HepG2 (cell line): Measurements from ENCODE around the gene DOK4. TPM values are rescaled to one million over a fixed set of nuclear protein-coding genes. Genes with fewer than 3 reads are reported as not detected.

Source experiments
- ATF4 ChIP-seq, 2 experiments: fragments of 450-650 bp in 1 of 2; sonication (generic) in 1 of 2; formaldehyde crosslinking; IDR thresholded peaks; 2 replicates each; pipeline versions ENCODE4 v1.5.0 to v1.8.0; 2020 to 2022; ENCODE audit warnings: mild to moderate bottlenecking in 1 of 2, missing genetic modification reagents in 1 of 2
- CBX5 ChIP-seq: sonication (generic); formaldehyde crosslinking; IDR thresholded peaks from 2 replicates; pipeline ENCODE4 v1.4.0; 2020; ENCODE audit warnings: missing genetic modification reagents, borderline replicate concordance
- CEBPB ChIP-seq: IDR thresholded peaks from 2 replicates; pipeline ENCODE4 v1.6.1; 2011; ENCODE audit warnings: low read depth, low read length, improper control_type of control experiment, borderline replicate concordance
- CREB1 ChIP-seq, 2 experiments: fragments of 450-650 bp in 1 of 2; IDR thresholded peaks; 2 replicates each; pipeline ENCODE4 v1.6.1; 2016 to 2017; ENCODE audit warnings: control low read depth in 1 of 2, mild to moderate bottlenecking in 1 of 2, missing compliant biosample characterization in 1 of 2, missing genetic modification characterization in 1 of 2
- DDIT3 ChIP-seq: sonication (generic); formaldehyde crosslinking; IDR thresholded peaks from 2 replicates; pipeline ENCODE4 v1.4.0; 2020; ENCODE audit warnings: mild to moderate bottlenecking, missing genetic modification reagents
- DR1 ChIP-seq: sonication (generic); formaldehyde crosslinking; IDR thresholded peaks from 2 replicates; pipeline ENCODE4 v1.8.0; 2021; ENCODE audit warnings: mild to moderate bottlenecking, missing genetic modification reagents, inconsistent platforms
- MAFG ChIP-seq: sonication (generic); formaldehyde crosslinking; IDR thresholded peaks from 2 replicates; pipeline ENCODE4 v1.5.1; 2020; ENCODE audit warnings: mild to moderate bottlenecking, missing genetic modification reagents
- NR1H2 ChIP-seq: sonication (generic); formaldehyde crosslinking; IDR thresholded peaks from 2 replicates; pipeline ENCODE4 v1.8.1; 2022; ENCODE audit warnings: low read depth, missing genetic modification reagents, borderline replicate concordance
- PHF21A ChIP-seq: sonication (generic); formaldehyde crosslinking; IDR thresholded peaks from 2 replicates; pipeline ENCODE4 v1.5.0; 2020; ENCODE audit warnings: mild to moderate bottlenecking, missing genetic modification reagents
- REL ChIP-seq: sonication (generic); formaldehyde crosslinking; conservative IDR thresholded peaks from 2 replicates; pipeline ENCODE4 v1.8.0; 2022; ENCODE audit warnings: mild to moderate bottlenecking, missing genetic modification reagents, moderate library complexity
- SALL1 ChIP-seq: sonication (generic); formaldehyde crosslinking; IDR thresholded peaks from 2 replicates; pipeline ENCODE4 v1.8.0; 2022; ENCODE audit warnings: mild to moderate bottlenecking, missing genetic modification reagents
- SNAPC2 ChIP-seq: sonication (generic); formaldehyde crosslinking; IDR thresholded peaks from 2 replicates; pipeline ENCODE4 v1.8.1; 2022; ENCODE audit warnings: mild to moderate bottlenecking, missing genetic modification reagents
- SOX5 ChIP-seq: IDR thresholded peaks from 2 replicates; pipeline ENCODE4 v1.6.1; 2016; ENCODE audit warnings: borderline replicate concordance
- TAF1 ChIP-seq: sonication (generic); formaldehyde crosslinking; IDR thresholded peaks from 2 replicates; pipeline ENCODE4 v1.4.0; 2020; ENCODE audit warnings: missing genetic modification reagents
- TAF15 ChIP-seq: fragments of 200-400 bp; formaldehyde crosslinking; IDR thresholded peaks from one replicate; pipeline ENCODE4 v1.6.1; 2018; ENCODE audit warnings: mild to moderate bottlenecking, low read depth, low read length; ENCODE audit not compliant: poor library complexity, severe bottlenecking
- ZFP82 ChIP-seq: sonication (generic); formaldehyde crosslinking; IDR thresholded peaks from 2 replicates; pipeline ENCODE4 v1.5.1; 2020; ENCODE audit warnings: mild to moderate bottlenecking, missing genetic modification reagents, borderline replicate concordance
- ZNF354B ChIP-seq: sonication (generic); formaldehyde crosslinking; IDR thresholded peaks from 2 replicates; pipeline ENCODE4 v1.8.0; 2022; ENCODE audit warnings: mild to moderate bottlenecking, missing genetic modification reagents
- ZNF432 ChIP-seq: sonication (generic); formaldehyde crosslinking; IDR thresholded peaks from 2 replicates; pipeline ENCODE4 v1.5.0; 2020; ENCODE audit warnings: missing genetic modification reagents, mild to moderate bottlenecking, borderline replicate concordance
- ZNF782 ChIP-seq: sonication (generic); formaldehyde crosslinking; IDR thresholded peaks from 2 replicates; pipeline ENCODE4 v1.4.0; 2020; ENCODE audit warnings: missing genetic modification reagents, mild to moderate bottlenecking, borderline replicate concordance
- ZSCAN22 ChIP-seq: sonication (generic); formaldehyde crosslinking; IDR thresholded peaks from 2 replicates; pipeline ENCODE4 v1.4.0; 2020; ENCODE audit warnings: mild to moderate bottlenecking, missing genetic modification reagents
- polyA plus RNA-seq, 8 experiments: library from polyadenylated mRNA; depleted of rRNA in 3 of 8; stranded (reverse) in 7 of 8; unstranded in 1 of 8; fragments of >200 nt; fragmentation: Illumina TruSeq in 4 of 8; extraction: Trizol in 4 of 8; gene quantifications; 2 replicates each; pipeline versions ENCODE4 v1.2.1 to v1.2.3, GENCODE V29; 2011 to 2016; ENCODE audit warnings: low read depth in 4 of 8, missing spikeins in 1 of 8, mixed read lengths in 1 of 8; ENCODE audit not compliant: insufficient read depth in 1 of 8
- total RNA-seq, 5 experiments: library from RNA; depleted of rRNA; stranded (reverse); fragments of >200 nt; fragmentation: Illumina TruSeq; extraction: Trizol; gene quantifications; 2 replicates each; pipeline ENCODE4 v1.2.3, GENCODE V29; 2016; ENCODE audit warnings: low read depth in 1 of 5
- TF ChIP-seq, protein P1 (sequence below): sonication (generic); formaldehyde crosslinking; IDR thresholded peaks from 2 replicates; pipeline ENCODE4 v1.5.0; 2020; ENCODE audit warnings: mild to moderate bottlenecking, missing genetic modification reagents
- TF ChIP-seq, protein P2 (sequence below): sonication (generic); formaldehyde crosslinking; IDR thresholded peaks from 2 replicates; pipeline ENCODE4 v1.4.0; 2020; ENCODE audit warnings: missing genetic modification reagents

The DOK4 gene
- total and polyA plus RNA-seq, 2 of the 13 experiments (the other 11 are each of a cell fraction or from before 2014, with no cell fraction given) = 52.7 to 70.0 TPM

- TF ChIP-seq NR1H2 (CRISPR knock-in tag) (no peak), ZNF354B (CRISPR knock-in tag) (no peak), MAFG (CRISPR knock-in tag) (no peak), SOX5 (CRISPR knock-in tag) (peak; percentile 11; the same call in 1 of the 2 replicates), PHF21A (CRISPR knock-in tag) (peak; percentile 97), SALL1 (CRISPR knock-in tag) (peak; percentile 94), TAF15 (no peak), ATF4 (CRISPR knock-in tag; IDR thresholded peaks at IDR 0.05) (0 out of 4 replicates have a peak, but pooled peaks of 1 of the 2 experiments have one; percentile 46), DR1 (no peak), ZNF782 (CRISPR knock-in tag) (peak; percentile 72; the same call in 1 of the 2 replicates), REL (CRISPR knock-in tag) (no peak; the same call in 1 of the 2 replicates), CBX5 (CRISPR knock-in tag) (peak; percentile 35), ZSCAN22 (no peak), TAF1 (CRISPR knock-in tag) (no peak; the same call in 1 of the 2 replicates), CREB1 (IDR thresholded peaks at IDR 0.05) (no peak), CREB1 (CRISPR knock-in tag; IDR thresholded peaks at IDR 0.05) (no peak; the same call in 1 of the 2 replicates), DDIT3 (no peak), ZNF432 (CRISPR knock-in tag) (no peak), SNAPC2 (CRISPR knock-in tag) (0 out of 2 replicates have a peak, but pooled peaks have one; percentile 55), ZFP82 (CRISPR knock-in tag) (no peak), CEBPB (peak; percentile 49; the same call in 1 of the 2 replicates)
- TF ChIP-seq, protein P1, sequence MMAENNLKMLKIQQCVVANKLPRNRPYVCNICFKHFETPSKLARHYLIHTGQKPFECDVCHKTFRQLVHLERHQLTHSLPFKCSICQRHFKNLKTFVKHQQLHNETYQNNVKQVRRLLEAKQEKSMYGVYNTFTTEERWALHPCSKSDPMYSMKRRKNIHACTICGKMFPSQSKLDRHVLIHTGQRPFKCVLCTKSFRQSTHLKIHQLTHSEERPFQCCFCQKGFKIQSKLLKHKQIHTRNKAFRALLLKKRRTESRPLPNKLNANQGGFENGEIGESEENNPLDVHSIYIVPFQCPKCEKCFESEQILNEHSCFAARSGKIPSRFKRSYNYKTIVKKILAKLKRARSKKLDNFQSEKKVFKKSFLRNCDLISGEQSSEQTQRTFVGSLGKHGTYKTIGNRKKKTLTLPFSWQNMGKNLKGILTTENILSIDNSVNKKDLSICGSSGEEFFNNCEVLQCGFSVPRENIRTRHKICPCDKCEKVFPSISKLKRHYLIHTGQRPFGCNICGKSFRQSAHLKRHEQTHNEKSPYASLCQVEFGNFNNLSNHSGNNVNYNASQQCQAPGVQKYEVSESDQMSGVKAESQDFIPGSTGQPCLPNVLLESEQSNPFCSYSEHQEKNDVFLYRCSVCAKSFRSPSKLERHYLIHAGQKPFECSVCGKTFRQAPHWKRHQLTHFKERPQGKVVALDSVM (CRISPR knock-in tag) = peak; percentile 97
- TF ChIP-seq, protein P2, sequence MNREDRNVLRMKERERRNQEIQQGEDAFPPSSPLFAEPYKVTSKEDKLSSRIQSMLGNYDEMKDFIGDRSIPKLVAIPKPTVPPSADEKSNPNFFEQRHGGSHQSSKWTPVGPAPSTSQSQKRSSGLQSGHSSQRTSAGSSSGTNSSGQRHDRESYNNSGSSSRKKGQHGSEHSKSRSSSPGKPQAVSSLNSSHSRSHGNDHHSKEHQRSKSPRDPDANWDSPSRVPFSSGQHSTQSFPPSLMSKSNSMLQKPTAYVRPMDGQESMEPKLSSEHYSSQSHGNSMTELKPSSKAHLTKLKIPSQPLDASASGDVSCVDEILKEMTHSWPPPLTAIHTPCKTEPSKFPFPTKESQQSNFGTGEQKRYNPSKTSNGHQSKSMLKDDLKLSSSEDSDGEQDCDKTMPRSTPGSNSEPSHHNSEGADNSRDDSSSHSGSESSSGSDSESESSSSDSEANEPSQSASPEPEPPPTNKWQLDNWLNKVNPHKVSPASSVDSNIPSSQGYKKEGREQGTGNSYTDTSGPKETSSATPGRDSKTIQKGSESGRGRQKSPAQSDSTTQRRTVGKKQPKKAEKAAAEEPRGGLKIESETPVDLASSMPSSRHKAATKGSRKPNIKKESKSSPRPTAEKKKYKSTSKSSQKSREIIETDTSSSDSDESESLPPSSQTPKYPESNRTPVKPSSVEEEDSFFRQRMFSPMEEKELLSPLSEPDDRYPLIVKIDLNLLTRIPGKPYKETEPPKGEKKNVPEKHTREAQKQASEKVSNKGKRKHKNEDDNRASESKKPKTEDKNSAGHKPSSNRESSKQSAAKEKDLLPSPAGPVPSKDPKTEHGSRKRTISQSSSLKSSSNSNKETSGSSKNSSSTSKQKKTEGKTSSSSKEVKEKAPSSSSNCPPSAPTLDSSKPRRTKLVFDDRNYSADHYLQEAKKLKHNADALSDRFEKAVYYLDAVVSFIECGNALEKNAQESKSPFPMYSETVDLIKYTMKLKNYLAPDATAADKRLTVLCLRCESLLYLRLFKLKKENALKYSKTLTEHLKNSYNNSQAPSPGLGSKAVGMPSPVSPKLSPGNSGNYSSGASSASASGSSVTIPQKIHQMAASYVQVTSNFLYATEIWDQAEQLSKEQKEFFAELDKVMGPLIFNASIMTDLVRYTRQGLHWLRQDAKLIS (CRISPR knock-in tag) = no peak
Measured at GRCh38 chr16:57482845-57483545, 3.3 kb downstream of the DOK4 start (continued).
